ENCODE results near the gene FAM149B1.

- TF ChIP-seq CTCF (IDR thresholded peaks at IDR 0.05; ENCODE audit: poor library complexity, severe bottlenecking) (no peak), EP300 (conservative IDR thresholded peaks at IDR 0.05; ENCODE audit: poor library complexity, severe bottlenecking) (no peak), EZH2 (IDR thresholded peaks at IDR 0.05; ENCODE audit: borderline replicate concordance, insufficient read depth, low read length, poor library complexity, severe bottlenecking) (no peak)
Measured at GRCh38 chr10:73262880-73263555, 95.1 kb downstream of the FAM149B1 start.

All from neural cell (in vitro differentiated cells).